Gastrocnemius medialis (tissue), 4 donors: ENCODE measurements around the gene ANKMY1. TPM values are rescaled to one million over a fixed set of nuclear protein-coding genes. Genes with fewer than 3 reads are reported as not detected.

ENCODE experiments used
- ATAC-seq, 2 donors: fragments of 150-250 bp; one replicate each; pipeline ENCODE4 v1.9.1; 2016
- DNase-seq, 2 donors: peaks; one replicate each; pipeline ENCODE4 v3.0.0-alpha.2; 2019
- H3K27ac ChIP-seq, 4 donors: fragments of 200-600 bp; sonication (generic); 1 replicate in 1 of 4; 2 replicates in 3 of 4; pipeline ENCODE4 v1.5.1; 2016 to 2018; ENCODE audit warnings: mild to moderate bottlenecking in 2 of 4, moderate library complexity in 1 of 4
- H3K27me3 ChIP-seq, 3 donors: fragments of 200-600 bp; sonication (generic) in 2 of 3; 1 replicate in 1 of 3; 2 replicates in 2 of 3; pipeline versions ENCODE4 v1.5.1 to v1.6.0; 2016 to 2019; ENCODE audit warnings: mild to moderate bottlenecking in 1 of 3, moderate library complexity in 1 of 3
- H3K36me3 ChIP-seq, 2 donors: fragments of 200-600 bp; sonication (generic) in 1 of 2; one replicate each; pipeline ENCODE4 v1.5.1; 2017 to 2018
- H3K4me1 ChIP-seq, 2 donors: fragments of 200-600 bp; sonication (generic) in 1 of 2; one replicate each; pipeline ENCODE4 v1.5.1; 2016 to 2017; ENCODE audit warnings: mild to moderate bottlenecking in 2 of 2
- H3K4me3 ChIP-seq, 4 donors: fragments of 200-600 bp; sonication (generic) in 3 of 4; 1 replicate in 1 of 4; 2 replicates in 3 of 4; pipeline ENCODE4 v1.5.1; 2016 to 2019; ENCODE audit warnings: mild to moderate bottlenecking in 2 of 4
- H3K9me3 ChIP-seq, 3 donors: fragments of 200-600 bp; sonication (generic) in 2 of 3; 1 replicate in 1 of 3; 2 replicates in 2 of 3; pipeline ENCODE4 v1.5.1; 2016 to 2019
- POLR2A ChIP-seq, 2 donors: fragments of 450-650 bp; IDR thresholded peaks; one replicate each; pipeline ENCODE4 v1.6.1; 2017; ENCODE audit warnings: antibody characterized with exemption in 2 of 2, mild to moderate bottlenecking in 2 of 2, moderate library complexity in 2 of 2
- in situ Hi-C, 4 donors: fragments of 200-750 bp; cut with MboI; loops; one replicate each; pipeline versions ENCODE4 v1.15.0 to v1.8.0; 2017; ENCODE audit warnings: low sequenced_read_pairs in 4 of 4
- intact Hi-C: fragments of 100-400 bp; cut with DNase I; formaldehyde crosslinking; loops from one replicate; pipeline ENCODE4 v1.15.1; 2023; ENCODE audit warnings: low total_unique reads
- total RNA-seq, 4 donors: library from RNA; depleted of rRNA; stranded (reverse); fragments of >200 nt; gene quantifications; one replicate each; pipeline versions ENCODE4 v1.1.0 to v1.2.3, GENCODE V29; 2016
- TF ChIP-seq, protein P1 (sequence below), 5 experiments: fragments of 450-650 bp in 3 of 5; fragments of 200-600 bp in 2 of 5; sonication (generic) in 2 of 5; IDR thresholded peaks in 4 of 5; conservative IDR thresholded peaks in 1 of 5; 1 replicate in 4 of 5; 2 replicates in 1 of 5; pipeline ENCODE4 v1.5.1; 2016 to 2019; ENCODE audit warnings: antibody characterized with exemption in 5 of 5, mild to moderate bottlenecking in 3 of 5, moderate library complexity in 3 of 5

The ANKMY1 gene
- total RNA-seq, 4 donors from 2014 or later: 3.3 to 9.0 (median 5.6) TPM

DNA sequence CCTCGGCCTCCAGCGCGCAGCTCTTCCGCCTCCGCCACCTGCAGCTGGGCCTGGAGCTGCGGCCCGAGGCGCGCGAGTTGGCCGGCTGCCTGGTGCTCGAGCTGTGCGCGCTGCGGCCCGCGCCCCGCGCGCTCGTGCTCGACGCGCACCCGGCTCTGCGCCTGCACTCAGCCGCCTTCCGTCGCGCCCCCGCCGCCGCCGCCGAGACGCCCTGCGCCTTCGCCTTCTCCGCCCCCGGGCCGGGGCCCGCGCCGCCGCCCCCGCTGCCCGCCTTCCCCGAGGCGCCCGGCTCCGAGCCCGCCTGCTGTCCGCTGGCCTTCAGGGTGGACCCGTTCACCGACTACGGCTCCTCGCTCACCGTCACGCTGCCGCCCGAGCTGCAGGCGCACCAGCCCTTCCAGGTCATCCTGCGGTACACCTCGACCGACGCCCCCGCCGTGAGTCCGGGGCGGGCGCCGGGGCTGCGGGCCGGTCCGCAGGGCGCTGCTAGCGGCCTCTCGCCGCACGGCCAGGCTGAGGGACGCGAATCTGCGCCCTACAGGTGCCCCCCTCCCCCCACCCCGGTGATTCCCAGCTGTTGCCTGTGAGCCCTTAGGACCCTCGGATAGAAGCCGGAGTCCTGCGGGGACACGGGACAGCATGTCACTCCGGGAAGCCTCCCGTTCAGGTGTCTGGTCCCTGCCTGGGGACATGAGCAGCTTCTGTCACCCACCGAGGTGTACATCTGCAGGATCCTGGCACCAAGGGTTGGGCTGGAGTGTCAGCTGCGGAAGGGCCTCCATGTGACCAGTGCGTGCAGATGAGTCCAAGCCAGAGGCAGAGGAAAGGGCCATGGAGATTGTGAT lies 11.1 kb upstream of the ANKMY1 start:
- in situ Hi-C loops: no loop called here
- DNase-seq (peak; percentile 50 to 55), ATAC-seq (peak; percentile 63 to 70)
- Histone ChIP-seq H3K36me3 (peaks cover 0 to 5% of the 10 kb centered on the region in 2 donors), H3K27me3 (no peaks in the 10 kb centered on the region), H3K4me1 (peaks cover 32 to 35% of the 10 kb centered on the region in 2 donors), H3K4me3 (peak overlapping the region; percentile 57 to 81 (median 65)), H3K27ac (peak overlapping the region; percentile 72 to 84 (median 81)), H3K9me3 (no peaks in the 10 kb centered on the region)
- intact Hi-C loops: loop anchor here (1.0 to 5.0 kb wide), 2 partner anchors 9 to 337 kb away; partner anchors contain the start of gene DUSP28
- TF ChIP-seq, protein P1, sequence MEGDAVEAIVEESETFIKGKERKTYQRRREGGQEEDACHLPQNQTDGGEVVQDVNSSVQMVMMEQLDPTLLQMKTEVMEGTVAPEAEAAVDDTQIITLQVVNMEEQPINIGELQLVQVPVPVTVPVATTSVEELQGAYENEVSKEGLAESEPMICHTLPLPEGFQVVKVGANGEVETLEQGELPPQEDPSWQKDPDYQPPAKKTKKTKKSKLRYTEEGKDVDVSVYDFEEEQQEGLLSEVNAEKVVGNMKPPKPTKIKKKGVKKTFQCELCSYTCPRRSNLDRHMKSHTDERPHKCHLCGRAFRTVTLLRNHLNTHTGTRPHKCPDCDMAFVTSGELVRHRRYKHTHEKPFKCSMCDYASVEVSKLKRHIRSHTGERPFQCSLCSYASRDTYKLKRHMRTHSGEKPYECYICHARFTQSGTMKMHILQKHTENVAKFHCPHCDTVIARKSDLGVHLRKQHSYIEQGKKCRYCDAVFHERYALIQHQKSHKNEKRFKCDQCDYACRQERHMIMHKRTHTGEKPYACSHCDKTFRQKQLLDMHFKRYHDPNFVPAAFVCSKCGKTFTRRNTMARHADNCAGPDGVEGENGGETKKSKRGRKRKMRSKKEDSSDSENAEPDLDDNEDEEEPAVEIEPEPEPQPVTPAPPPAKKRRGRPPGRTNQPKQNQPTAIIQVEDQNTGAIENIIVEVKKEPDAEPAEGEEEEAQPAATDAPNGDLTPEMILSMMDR (IDR thresholded peaks at IDR 0.05 in 4 of 5, conservative IDR thresholded peaks at IDR 0.05 in 1 of 5): peak in 1 of 5 experiments; percentile 10
- TF ChIP-seq POLR2A (IDR thresholded peaks at IDR 0.05): peak; percentile 9 to 47

DNA sequence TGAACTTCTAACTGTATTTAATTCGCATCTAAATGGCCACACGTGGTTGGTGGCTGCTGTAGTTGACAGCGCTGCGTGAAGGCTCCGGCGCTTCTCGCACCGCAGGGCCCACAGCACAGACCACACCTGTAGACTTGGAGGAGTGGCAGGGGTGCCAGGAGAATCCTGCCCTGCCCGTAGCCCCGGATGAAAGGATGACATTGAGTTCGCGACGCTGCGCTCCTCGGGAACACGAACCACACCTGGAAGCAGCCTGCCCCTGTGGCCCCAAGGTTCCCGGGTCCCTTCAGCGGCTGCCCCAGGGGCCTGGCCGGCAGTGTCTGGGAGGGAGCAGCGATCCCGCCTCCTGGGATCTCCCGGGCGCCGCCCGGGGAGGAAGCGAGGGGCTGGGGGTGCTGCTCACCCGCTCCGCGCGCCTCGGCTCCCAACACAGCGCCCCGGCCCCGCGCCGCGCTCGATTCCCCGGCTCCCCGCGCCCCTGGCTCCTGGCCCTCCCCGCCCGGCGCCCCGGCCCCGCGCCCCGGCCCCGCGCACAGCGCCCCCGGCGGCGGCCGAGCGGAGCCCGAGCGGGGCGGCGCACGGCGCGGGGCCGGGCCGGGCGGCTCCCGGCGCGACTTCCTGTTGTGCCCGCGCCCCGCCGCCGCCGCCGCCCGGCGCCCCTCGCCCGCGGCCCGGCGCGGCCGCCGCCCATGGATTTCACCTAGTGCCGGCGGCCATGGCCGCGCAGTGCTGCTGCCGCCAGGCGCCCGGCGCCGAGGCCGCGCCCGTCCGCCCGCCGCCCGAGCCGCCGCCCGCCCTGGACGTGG lies 10.3 kb upstream of the ANKMY1 start, which contains the start of gene RNPEPL1:
Gene RNPEPL1, plus strand, starts transcription at position 613 of the 806 bp plus-strand sequence. Its CDS starts 103 bp downstream, at position 716.
- no peaks in the 10 kb centered on the region for H3K27me3 ChIP-seq
- intact Hi-C loops: loop anchor here (1.0 to 5.0 kb wide), 2 partner anchors 8 to 336 kb away; partner anchors contain the start of gene DUSP28
- peak within 1 kb of the TSS; percentile 73 to 81 (median 77) for H3K4me3 ChIP-seq
- TF ChIP-seq POLR2A (IDR thresholded peaks at IDR 0.05): no peak
- TF ChIP-seq, protein P1 (IDR thresholded peaks at IDR 0.05 in 4 of 5, conservative IDR thresholded peaks at IDR 0.05 in 1 of 5): peak in 2 of 5 experiments; percentile 9 to 11
- peak within 1 kb of the TSS; percentile 95 to 98 (median 96) for H3K27ac ChIP-seq
- peaks cover 0 to under 1% of the 10 kb centered on the region in 2 donors for H3K36me3 ChIP-seq
- peak; percentile 77 for ATAC-seq
- peaks cover 32 to 35% of the 10 kb centered on the region in 2 donors for H3K4me1 ChIP-seq
- no peaks in the 10 kb centered on the region for H3K9me3 ChIP-seq
- in situ Hi-C loops: no loop called here
- DNase-seq: peak; percentile 5 to 19

DNA sequence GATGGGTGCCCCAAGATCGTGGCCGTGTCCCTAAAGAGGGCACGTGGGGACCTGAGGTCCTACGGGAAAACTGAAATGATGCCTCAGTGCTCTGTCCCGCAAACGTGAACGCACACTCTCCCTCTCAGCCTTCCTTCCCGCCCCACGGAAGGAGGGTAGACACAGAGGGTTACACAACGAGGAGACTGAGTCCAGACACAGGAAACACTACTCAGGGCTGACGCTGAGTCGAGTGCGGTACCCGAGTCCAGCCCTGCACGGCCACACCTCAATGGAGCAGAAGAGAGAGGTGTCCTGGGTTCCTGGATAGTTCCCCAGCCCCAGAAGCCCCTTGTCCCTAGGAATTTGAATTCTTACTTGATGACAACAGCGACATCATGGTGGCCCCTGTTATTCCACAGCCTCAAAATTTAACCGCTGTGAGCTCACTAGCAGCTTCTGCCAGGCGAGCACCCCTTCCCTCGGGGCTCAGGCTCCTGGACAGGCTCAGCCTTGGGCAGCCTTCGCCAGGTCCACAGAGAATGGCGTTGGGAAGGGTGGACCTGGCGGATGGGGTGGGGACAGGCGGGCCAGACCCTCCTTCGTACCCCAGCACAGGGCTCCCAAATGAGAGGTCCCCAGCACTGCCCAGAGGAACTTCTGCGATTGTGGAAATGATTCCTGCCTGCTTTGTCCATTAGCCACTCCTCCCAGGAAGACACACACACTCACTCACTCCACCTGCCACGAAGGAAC lies 9.5 kb upstream of the ANKMY1 start:
- peaks cover 35 to 36% of the 10 kb centered on the region in 2 donors for H3K4me1 ChIP-seq
- intact Hi-C loops (loop anchor here (5.0 kb wide), 1 partner anchor 335 kb away; no protein-coding TSS in a partner anchor), in situ Hi-C loops (no loop called here)
- H3K36me3 ChIP-seq: no peaks in the 10 kb centered on the region
- H3K4me3 ChIP-seq: peak overlapping the region; percentile 73 to 78 (median 76)
- DNase-seq: peak; percentile 3 to 26
- TF ChIP-seq POLR2A (IDR thresholded peaks at IDR 0.05): no peak
- TF ChIP-seq, protein P1 (IDR thresholded peaks at IDR 0.05 in 4 of 5, conservative IDR thresholded peaks at IDR 0.05 in 1 of 5): no peak
- H3K27me3 ChIP-seq: no peaks in the 10 kb centered on the region
- no peak for ATAC-seq
- no peaks in the 10 kb centered on the region for H3K9me3 ChIP-seq
- peak overlapping the region; percentile 95 to 98 (median 96) for H3K27ac ChIP-seq
